Mesenchymal stem cell (in vitro differentiated cells and primary cell): ENCODE measurements around the gene ASXL2. TPM values are rescaled to one million over a fixed set of nuclear protein-coding genes. Genes with fewer than 3 reads are reported as not detected.

ENCODE experiments used
- DNase-seq: peaks from one replicate; pipeline ENCODE4 v3.0.0-alpha.2; 2013
- H2AFZ ChIP-seq: one replicate; pipeline ENCODE4 v1.6.1; 2013; ENCODE audit warnings: low read depth, mild to moderate bottlenecking, control low read depth, inconsistent platforms, low read length, moderate library complexity
- H2AK5ac ChIP-seq: 2 replicates; pipeline ENCODE4 v1.6.1; 2013; ENCODE audit warnings: low read length, moderate library complexity, mild to moderate bottlenecking, inconsistent platforms; ENCODE audit not compliant: severe bottlenecking
- H2BK120ac ChIP-seq: one replicate; pipeline ENCODE4 v1.6.1; 2013; ENCODE audit warnings: low read depth, mild to moderate bottlenecking, inconsistent platforms, low read length, moderate library complexity
- H2BK12ac ChIP-seq, 2 experiments: one replicate each; pipeline ENCODE4 v1.6.1; 2013; ENCODE audit warnings: inconsistent platforms in 2 of 2, low read length in 2 of 2, mild to moderate bottlenecking in 2 of 2, moderate library complexity in 2 of 2, control low read depth in 1 of 2
- H2BK15ac ChIP-seq: one replicate; pipeline ENCODE4 v1.6.1; 2013; ENCODE audit warnings: mild to moderate bottlenecking, low read depth, inconsistent platforms; ENCODE audit not compliant: poor library complexity, severe bottlenecking
- H2BK5ac ChIP-seq: 2 replicates; pipeline ENCODE4 v1.6.1; 2013; ENCODE audit warnings: low read depth, mild to moderate bottlenecking, low read length, control low read depth, inconsistent platforms; ENCODE audit not compliant: poor library complexity, severe bottlenecking
- H3K14ac ChIP-seq, 2 experiments: one replicate each; pipeline ENCODE4 v1.6.1; 2013; ENCODE audit warnings: inconsistent platforms in 2 of 2, low read length in 2 of 2, control low read depth in 1 of 2, mild to moderate bottlenecking in 1 of 2, moderate library complexity in 1 of 2
- H3K18ac ChIP-seq, 2 experiments: one replicate each; pipeline ENCODE4 v1.6.1; 2013; ENCODE audit warnings: inconsistent platforms in 2 of 2, low read length in 2 of 2, control low read depth in 1 of 2, low read depth in 1 of 2, mild to moderate bottlenecking in 1 of 2
- H3K23ac ChIP-seq, 2 experiments: one replicate each; pipeline ENCODE4 v1.6.1; 2013; ENCODE audit warnings: inconsistent platforms in 2 of 2, low read length in 2 of 2, mild to moderate bottlenecking in 2 of 2, moderate library complexity in 2 of 2, control low read depth in 1 of 2
- H3K27ac ChIP-seq: 2 replicates; pipeline ENCODE4 v1.5.1; 2013; ENCODE audit warnings: mild to moderate bottlenecking, moderate library complexity, low read length, control low read depth, inconsistent platforms; ENCODE audit not compliant: poor library complexity, severe bottlenecking
- H3K27me3 ChIP-seq, 2 experiments: 2 replicates each; pipeline versions ENCODE4 v1.6.1 to v1.7.0; 2013; ENCODE audit warnings: low read length in 2 of 2, mild to moderate bottlenecking in 2 of 2, moderate library complexity in 2 of 2, control low read depth in 1 of 2, inconsistent platforms in 1 of 2; ENCODE audit not compliant: control insufficient read depth in 1 of 2, insufficient read depth in 1 of 2
- H3K36me3 ChIP-seq, 2 experiments: 2 replicates each; pipeline versions ENCODE4 v1.6.1 to v1.7.0; 2013; ENCODE audit warnings: low read length in 2 of 2, control low read depth in 1 of 2, inconsistent platforms in 1 of 2, low read depth in 1 of 2, mild to moderate bottlenecking in 1 of 2; ENCODE audit not compliant: insufficient read depth in 2 of 2, control insufficient read depth in 1 of 2
- H3K4ac ChIP-seq, 2 experiments: one replicate each; pipeline ENCODE4 v1.6.1; 2013; ENCODE audit warnings: inconsistent platforms in 2 of 2, low read length in 2 of 2, mild to moderate bottlenecking in 2 of 2, moderate library complexity in 2 of 2, control low read depth in 1 of 2, low read depth in 1 of 2
- H3K4me1 ChIP-seq: 2 replicates; pipeline ENCODE4 v1.6.1; 2013; ENCODE audit warnings: low read depth, low read length, control low read depth; ENCODE audit not compliant: control insufficient read depth, insufficient read depth
- H3K4me2 ChIP-seq: 2 replicates; pipeline ENCODE4 v1.6.1; 2013; ENCODE audit warnings: low read length, mild to moderate bottlenecking, inconsistent platforms; ENCODE audit not compliant: poor library complexity, severe bottlenecking
- H3K4me3 ChIP-seq, 2 experiments: 2 replicates each; pipeline versions ENCODE4 v1.5.1 to v1.7.0; 2013; ENCODE audit warnings: low read length in 2 of 2, mild to moderate bottlenecking in 2 of 2, control low read depth in 1 of 2, low read depth in 1 of 2; ENCODE audit not compliant: insufficient read depth in 1 of 2
- H3K79me1 ChIP-seq: replicated peaks from 2 replicates; pipeline ENCODE4 v1.6.1; 2013; ENCODE audit warnings: mild to moderate bottlenecking, control low read depth, low read length, inconsistent platforms; ENCODE audit not compliant: poor library complexity, severe bottlenecking
- H3K9ac ChIP-seq: 2 replicates; pipeline ENCODE4 v1.7.0; 2013; ENCODE audit warnings: mild to moderate bottlenecking, low read length, moderate library complexity
- H3K9me3 ChIP-seq: 2 replicates; pipeline ENCODE4 v1.7.0; 2013; ENCODE audit warnings: mild to moderate bottlenecking, low read length; ENCODE audit not compliant: control insufficient read depth
- H4K8ac ChIP-seq: one replicate; pipeline ENCODE4 v1.6.1; 2013; ENCODE audit warnings: inconsistent platforms, mild to moderate bottlenecking, low read length, moderate library complexity
- H4K91ac ChIP-seq: one replicate; pipeline ENCODE4 v1.6.1; 2013; ENCODE audit warnings: mild to moderate bottlenecking, low read length, inconsistent platforms
- WGBS: methylation state at CpG from one replicate; pipeline ENCODE4 v1.1.7; 2013; ENCODE audit warnings: mixed read lengths; 5-methylcytosine and 5-hydroxymethylcytosine counted together
- polyA plus RNA-seq, 2 experiments: library from polyadenylated mRNA; stranded (reverse); fragments of 200-250 nt; gene quantifications; one replicate each; pipeline ENCODE4 v1.2.3, GENCODE V29; 2013

ASXL2 gene
- 12.3 TPM for polyA plus RNA-seq (2013, experiment 1 of 2)
- 11.7 TPM for polyA plus RNA-seq (2013, experiment 2 of 2)

DNA sequence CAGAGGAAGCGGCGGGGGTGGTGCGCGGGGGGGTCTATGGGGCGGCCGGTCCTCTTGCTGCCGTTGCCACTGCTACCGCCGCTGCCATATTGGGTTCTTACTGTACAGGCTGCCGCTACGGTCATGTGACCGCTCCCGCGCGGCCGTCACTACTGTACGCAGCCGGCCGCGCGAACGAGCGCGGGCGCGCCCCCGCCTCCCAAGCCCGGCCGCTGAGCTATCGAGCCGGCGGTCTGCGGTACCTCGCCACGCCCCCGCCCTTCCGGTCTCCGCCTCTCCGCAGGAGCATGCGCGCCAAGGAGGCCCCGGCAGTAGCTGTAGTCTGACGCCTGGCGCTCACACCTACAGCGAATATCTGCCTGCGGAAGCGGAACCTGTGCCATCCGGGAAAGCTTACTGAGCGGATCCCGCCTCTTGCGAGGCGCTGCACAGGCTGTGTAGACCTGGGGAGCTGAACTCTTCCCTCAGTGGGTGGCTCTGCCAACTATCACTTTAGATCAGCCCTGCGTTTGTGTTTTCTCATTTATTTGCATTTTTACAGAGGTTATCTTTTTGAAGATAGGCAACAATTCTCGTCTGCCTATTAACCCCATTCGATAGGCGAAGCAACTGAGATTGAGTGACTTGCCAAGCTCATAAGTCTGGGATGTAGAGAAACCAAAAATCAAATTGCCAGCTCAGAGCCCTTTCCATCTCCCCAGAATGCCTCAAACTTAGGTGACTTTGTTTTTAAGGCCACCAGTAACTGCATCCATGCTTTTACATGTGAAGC, at the start of gene ASXL2:
Gene ASXL2, minus strand, starts transcription at position 127 of the 772 bp plus-strand sequence. CDS start 265 bp downstream, outside the sequence.
- peak; percentile 95 for DNase-seq
- Histone ChIP-seq H3K14ac (peak within 1 kb of the TSS; percentile 89 to 95), H3K4me1 (peaks cover 6% of the 10 kb centered on the region), H2AK5ac (no peak within 1 kb of the TSS), H3K79me1 (peaks cover 3% of the 10 kb centered on the region), H3K27ac (peak within 1 kb of the TSS; percentile 97), H3K23ac (peak within 1 kb of the TSS in 1 of 2 experiments; percentile 66), H2BK12ac (peak within 1 kb of the TSS in 1 of 2 experiments; percentile 73), H3K4me3 (peak within 1 kb of the TSS; percentile 89 to 90), H2BK120ac (peak within 1 kb of the TSS; percentile 92), H4K91ac (peak within 1 kb of the TSS; percentile 98), H3K27me3 (no peaks in the 10 kb centered on the region), H3K4me2 (peak within 1 kb of the TSS; percentile 76), H3K9me3 (no peaks in the 10 kb centered on the region), H3K36me3 (peaks cover 0 to 6% of the 10 kb centered on the region in 2 experiments), H2BK15ac (peak within 1 kb of the TSS; percentile 98), H3K4ac (peak within 1 kb of the TSS; percentile 95 to 98), H2AFZ (peak within 1 kb of the TSS; percentile 74), H3K9ac (peak within 1 kb of the TSS; percentile 99), H4K8ac (peak within 1 kb of the TSS; percentile 95), H3K18ac (peak within 1 kb of the TSS; percentile 88 to 89), H2BK5ac (peak within 1 kb of the TSS; percentile 98)
- WGBS: 3% methylated on average over 50 of the region's 56 CpGs

GRCh38 chr2:25926984-25927756, 48.9 kb upstream of the ASXL2 start:
- Histone ChIP-seq H2BK15ac (no peak overlapping the region), H3K27ac (no peak overlapping the region), H2AFZ (no peak overlapping the region), H3K79me1 (no peaks in the 10 kb centered on the region), H2BK12ac (no peak overlapping the region), H2BK120ac (no peak overlapping the region), H3K14ac (no peak overlapping the region), H3K18ac (no peak overlapping the region), H4K8ac (no peak overlapping the region), H3K4me2 (no peak overlapping the region), H3K36me3 (peaks cover 33 to 36% of the 10 kb centered on the region in 2 experiments), H2BK5ac (no peak overlapping the region), H4K91ac (no peak overlapping the region), H3K27me3 (no peaks in the 10 kb centered on the region), H3K4me3 (no peak overlapping the region), H3K23ac (no peak overlapping the region), H2AK5ac (no peak overlapping the region), H3K9ac (no peak overlapping the region), H3K4ac (no peak overlapping the region), H3K4me1 (no peaks in the 10 kb centered on the region), H3K9me3 (no peaks in the 10 kb centered on the region)
- no peak for DNase-seq
- 90% methylated on average over 17 of the region's 18 CpGs for WGBS

GRCh38 chr2:25922501-25922900, 44.2 kb upstream of the ASXL2 start:
- Histone ChIP-seq H3K27ac (no peak overlapping the region), H3K4me2 (no peak overlapping the region), H2BK120ac (no peak overlapping the region), H3K9ac (no peak overlapping the region), H2AK5ac (no peak overlapping the region), H3K4me3 (no peak overlapping the region), H3K23ac (no peak overlapping the region), H3K4me1 (no peaks in the 10 kb centered on the region), H3K9me3 (no peaks in the 10 kb centered on the region), H4K91ac (no peak overlapping the region), H3K4ac (no peak overlapping the region), H2BK5ac (no peak overlapping the region), H3K14ac (no peak overlapping the region), H3K27me3 (no peaks in the 10 kb centered on the region), H2AFZ (no peak overlapping the region), H4K8ac (no peak overlapping the region), H3K36me3 (peaks cover 8 to 11% of the 10 kb centered on the region in 2 experiments), H2BK12ac (no peak overlapping the region), H3K18ac (no peak overlapping the region), H2BK15ac (no peak overlapping the region), H3K79me1 (no peaks in the 10 kb centered on the region)
- 88% methylated on average over 1 of the region's 2 CpGs for WGBS
- no peak for DNase-seq
